WTC11 (cell line): Measurements from ENCODE around the gene LEF1.

Experiments used
- AFF4 ChIP-seq: sonication (generic); formaldehyde crosslinking; IDR thresholded peaks from 2 replicates; pipeline ENCODE4 v1.8.1; 2023; ENCODE audit warnings: mild to moderate bottlenecking, missing genetic modification reagents, borderline replicate concordance
- CTCF ChIP-seq: fragments of 200-600 bp; IDR thresholded peaks from 2 replicates; pipeline ENCODE4 v1.8.0; 2022; ENCODE audit warnings: antibody characterized with exemption
- FOXK1 ChIP-seq: sonication (generic); formaldehyde crosslinking; IDR thresholded peaks from 2 replicates; pipeline ENCODE4 v1.8.0; 2022; ENCODE audit warnings: mild to moderate bottlenecking, moderate library complexity, missing genetic modification reagents
- GRHL2 ChIP-seq: fragments of 250-450 bp; sonication (Bioruptor Pico); IDR thresholded peaks from 2 replicates; pipeline ENCODE4 v1.8.0; 2022; ENCODE audit warnings: mild to moderate bottlenecking, moderate library complexity; ENCODE audit not compliant: insufficient replicate concordance, severe bottlenecking
- MAX ChIP-seq: sonication (generic); formaldehyde crosslinking; IDR thresholded peaks from 2 replicates; pipeline ENCODE4 v1.8.0; 2022; ENCODE audit warnings: mild to moderate bottlenecking, missing genetic modification reagents
- NR3C1 ChIP-seq: sonication (generic); formaldehyde crosslinking; conservative IDR thresholded peaks from 2 replicates; pipeline ENCODE4 v1.8.1; 2023; ENCODE audit warnings: low read depth, mild to moderate bottlenecking, missing genetic modification reagents
- RELA ChIP-seq: sonication (generic); formaldehyde crosslinking; IDR thresholded peaks from 2 replicates; pipeline ENCODE4 v1.8.1; 2022; ENCODE audit warnings: missing genetic modification reagents, mild to moderate bottlenecking, borderline replicate concordance
- ZNF423 ChIP-seq: fragments of 250-450 bp; sonication (Bioruptor Pico); IDR thresholded peaks from 2 replicates; pipeline ENCODE4 v2.1.2; 2022; ENCODE audit warnings: mild to moderate bottlenecking, moderate library complexity
- TF ChIP-seq, protein P1 (sequence below): sonication (generic); formaldehyde crosslinking; IDR thresholded peaks from 2 replicates; pipeline ENCODE4 v1.8.1; 2022; ENCODE audit warnings: low read depth, mild to moderate bottlenecking, moderate library complexity, missing genetic modification reagents, borderline replicate concordance

DNA sequence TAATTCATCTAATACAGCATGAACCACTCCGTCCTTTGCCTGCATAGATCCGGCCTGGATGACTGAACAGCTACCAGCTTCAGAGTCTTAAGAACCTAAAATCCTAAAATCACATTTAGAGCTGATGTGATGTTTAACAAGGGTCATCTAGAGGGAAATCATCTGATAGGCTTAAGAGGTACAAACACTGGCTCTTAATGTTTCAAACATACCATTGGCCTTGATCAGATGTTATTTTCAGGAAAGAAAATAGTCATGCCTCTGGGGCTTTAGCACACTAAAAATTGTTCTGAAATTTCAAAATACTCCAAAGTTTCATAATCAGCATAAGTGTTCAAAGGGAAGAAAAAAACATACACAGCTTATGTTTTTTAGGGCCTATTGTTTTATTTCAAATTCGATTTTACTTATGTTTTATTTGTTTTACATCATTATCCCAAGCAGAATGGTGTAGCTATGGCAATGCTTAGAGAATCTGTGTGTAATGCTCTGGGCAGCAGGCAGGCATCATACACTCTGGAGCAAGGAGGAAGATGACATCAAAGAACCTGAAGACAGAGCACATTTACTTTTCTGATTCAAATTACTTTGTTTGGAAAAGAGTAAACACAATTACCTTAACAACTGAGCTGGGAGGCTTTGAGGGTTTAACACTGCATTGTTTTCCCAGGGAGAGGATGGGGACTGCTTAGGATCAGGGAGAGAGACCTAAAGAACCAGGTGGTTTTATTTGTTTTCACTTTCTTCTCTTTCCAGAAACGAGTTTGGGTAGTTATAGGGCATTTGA is 25.3 kb upstream of the LEF1 start:
- TF ChIP-seq GRHL2 (CRISPR knock-in tag): no peak
- TF ChIP-seq CTCF: no peak
- no peak for TF ChIP-seq AFF4 (CRISPR knock-in tag)
- no peak for TF ChIP-seq MAX (CRISPR knock-in tag)
- TF ChIP-seq, protein P1, sequence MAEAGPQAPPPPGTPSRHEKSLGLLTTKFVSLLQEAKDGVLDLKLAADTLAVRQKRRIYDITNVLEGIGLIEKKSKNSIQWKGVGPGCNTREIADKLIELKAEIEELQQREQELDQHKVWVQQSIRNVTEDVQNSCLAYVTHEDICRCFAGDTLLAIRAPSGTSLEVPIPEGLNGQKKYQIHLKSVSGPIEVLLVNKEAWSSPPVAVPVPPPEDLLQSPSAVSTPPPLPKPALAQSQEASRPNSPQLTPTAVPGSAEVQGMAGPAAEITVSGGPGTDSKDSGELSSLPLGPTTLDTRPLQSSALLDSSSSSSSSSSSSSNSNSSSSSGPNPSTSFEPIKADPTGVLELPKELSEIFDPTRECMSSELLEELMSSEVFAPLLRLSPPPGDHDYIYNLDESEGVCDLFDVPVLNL: no peak
- TF ChIP-seq FOXK1: no peak
- TF ChIP-seq ZNF423 (CRISPR knock-in tag): no peak
- no peak for TF ChIP-seq NR3C1 (CRISPR knock-in tag)
- no peak for TF ChIP-seq RELA
